HL-60/S4 treated with retinoic acid at 250 ng/mL for 4 days and 3 days (cell line): ENCODE results near the gene SLC16A14.

Source experiments
- in situ Hi-C: fragments of 300-500 bp; cut with MboI; formaldehyde crosslinking; loops from 2 replicates; pipeline ENCODE4 v1.7.0; 2022; ENCODE audit warnings: low sequenced_read_pairs

The SLC16A14 gene

GRCh38 chr2:230043025-230043424 lies 25.7 kb downstream of the SLC16A14 start:
- in situ Hi-C loops, result no loop called here

GRCh38 chr2:230042195-230042594 lies 26.5 kb downstream of the SLC16A14 start:
- in situ Hi-C loops, result no loop called here

- in situ Hi-C loops, result loop anchor here (25.0 kb wide), 1 partner anchor 139 kb away; no protein-coding TSS in a partner anchor
Observed at GRCh38 chr2:230023313-230023712, 45.4 kb downstream of the SLC16A14 start.

- in situ Hi-C loops, result loop anchor here (25.0 kb wide), 1 partner anchor 143 kb away; no protein-coding TSS in a partner anchor
Observed at GRCh38 chr2:230019742-230020141, 49.0 kb downstream of the SLC16A14 start.

- in situ Hi-C loops, result loop anchor here (25.0 kb wide), 1 partner anchor 144 kb away; no protein-coding TSS in a partner anchor
Observed at GRCh38 chr2:230018153-230018552, 50.6 kb downstream of the SLC16A14 start.

GRCh38 chr2:230016844-230017243 lies 51.9 kb downstream of the SLC16A14 start:
- in situ Hi-C loops, result loop anchor here (25.0 kb wide), 1 partner anchor 145 kb away; no protein-coding TSS in a partner anchor

- in situ Hi-C loops, result loop anchor here (25.0 kb wide), 1 partner anchor 150 kb away; no protein-coding TSS in a partner anchor
Observed at GRCh38 chr2:230012267-230012884, 56.3 kb downstream of the SLC16A14 start.

- in situ Hi-C loops, result loop anchor here (25.0 kb wide), 1 partner anchor 151 kb away; no protein-coding TSS in a partner anchor
Observed at GRCh38 chr2:230011617-230012016, 57.1 kb downstream of the SLC16A14 start.

- in situ Hi-C loops, result loop anchor here (25.0 kb wide), 1 partner anchor 152 kb away; no protein-coding TSS in a partner anchor
Observed at GRCh38 chr2:230010501-230010900, 58.2 kb downstream of the SLC16A14 start.

GRCh38 chr2:230008708-230009066 lies 60.0 kb downstream of the SLC16A14 start:
- in situ Hi-C loops, result loop anchor here (10.0 to 25.0 kb wide), 2 partner anchors 154 to 616 kb away; no protein-coding TSS in a partner anchor

- in situ Hi-C loops, result loop anchor here (10.0 to 25.0 kb wide), 2 partner anchors 154 to 617 kb away; no protein-coding TSS in a partner anchor
Observed at GRCh38 chr2:230007931-230008707, 60.6 kb downstream of the SLC16A14 start.

GRCh38 chr2:230000118-230000841 lies 68.4 kb downstream of the SLC16A14 start:
- in situ Hi-C loops, result loop anchor here (10.0 to 25.0 kb wide), 2 partner anchors 162 to 625 kb away; no protein-coding TSS in a partner anchor

GRCh38 chr2:229997565-229997964 lies 71.2 kb downstream of the SLC16A14 start:
- in situ Hi-C loops, result no loop called here

GRCh38 chr2:229996320-229996719 lies 72.4 kb downstream of the SLC16A14 start:
- in situ Hi-C loops, result no loop called here

- in situ Hi-C loops, result no loop called here
Observed at GRCh38 chr2:229993236-229993635, 75.5 kb downstream of the SLC16A14 start.
